Astrocyte (in vitro differentiated cells and primary cell): ENCODE measurements around the gene GEN1.

ENCODE experiments used
- EZH2 ChIP-seq: IDR thresholded peaks from 2 replicates; pipeline ENCODE4 v1.6.1; 2012; ENCODE audit warnings: mild to moderate bottlenecking, low read length, inconsistent platforms; ENCODE audit not compliant: insufficient read depth
- TF ChIP-seq, protein P1 (sequence below): IDR thresholded peaks from 2 replicates; pipeline ENCODE4 v1.5.1; 2011; ENCODE audit warnings: low read depth, mild to moderate bottlenecking, inconsistent platforms, low read length, moderate library complexity; ENCODE audit not compliant: insufficient read depth

DNA sequence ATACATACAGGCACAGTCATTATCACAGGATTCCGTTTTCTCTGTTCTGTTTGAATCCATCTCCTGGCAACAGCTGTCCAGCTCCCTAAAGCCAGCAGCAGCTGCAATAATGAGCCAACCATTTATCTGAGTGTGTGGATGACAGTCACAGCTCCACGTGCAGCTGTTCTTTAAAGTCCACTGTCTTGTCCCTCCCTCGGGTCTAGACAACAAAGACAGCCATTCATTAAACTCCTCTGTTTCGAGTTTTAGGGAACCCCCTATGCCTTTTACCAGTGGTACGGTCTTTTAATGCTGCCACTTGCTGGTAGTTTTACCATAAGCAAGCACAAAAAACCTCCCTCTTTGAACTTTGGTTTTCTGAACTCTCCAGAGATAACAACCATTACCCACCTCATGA, 46.3 kb downstream of the GEN1 start:
- TF ChIP-seq, protein P1, sequence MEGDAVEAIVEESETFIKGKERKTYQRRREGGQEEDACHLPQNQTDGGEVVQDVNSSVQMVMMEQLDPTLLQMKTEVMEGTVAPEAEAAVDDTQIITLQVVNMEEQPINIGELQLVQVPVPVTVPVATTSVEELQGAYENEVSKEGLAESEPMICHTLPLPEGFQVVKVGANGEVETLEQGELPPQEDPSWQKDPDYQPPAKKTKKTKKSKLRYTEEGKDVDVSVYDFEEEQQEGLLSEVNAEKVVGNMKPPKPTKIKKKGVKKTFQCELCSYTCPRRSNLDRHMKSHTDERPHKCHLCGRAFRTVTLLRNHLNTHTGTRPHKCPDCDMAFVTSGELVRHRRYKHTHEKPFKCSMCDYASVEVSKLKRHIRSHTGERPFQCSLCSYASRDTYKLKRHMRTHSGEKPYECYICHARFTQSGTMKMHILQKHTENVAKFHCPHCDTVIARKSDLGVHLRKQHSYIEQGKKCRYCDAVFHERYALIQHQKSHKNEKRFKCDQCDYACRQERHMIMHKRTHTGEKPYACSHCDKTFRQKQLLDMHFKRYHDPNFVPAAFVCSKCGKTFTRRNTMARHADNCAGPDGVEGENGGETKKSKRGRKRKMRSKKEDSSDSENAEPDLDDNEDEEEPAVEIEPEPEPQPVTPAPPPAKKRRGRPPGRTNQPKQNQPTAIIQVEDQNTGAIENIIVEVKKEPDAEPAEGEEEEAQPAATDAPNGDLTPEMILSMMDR = no peak
- no peak for TF ChIP-seq EZH2
